Measurements from ENCODE around the gene ZNF217. TPM values are rescaled to one million over a fixed set of nuclear protein-coding genes. Genes with fewer than 3 reads are reported as not detected.

Gene ZNF217
- total and polyA plus RNA-seq, 9 of the 15 experiments (the other 6 are each of a cell fraction or from before 2014, with no cell fraction given) = 3.0 to 41.8 (median 16.8) TPM

DNA sequence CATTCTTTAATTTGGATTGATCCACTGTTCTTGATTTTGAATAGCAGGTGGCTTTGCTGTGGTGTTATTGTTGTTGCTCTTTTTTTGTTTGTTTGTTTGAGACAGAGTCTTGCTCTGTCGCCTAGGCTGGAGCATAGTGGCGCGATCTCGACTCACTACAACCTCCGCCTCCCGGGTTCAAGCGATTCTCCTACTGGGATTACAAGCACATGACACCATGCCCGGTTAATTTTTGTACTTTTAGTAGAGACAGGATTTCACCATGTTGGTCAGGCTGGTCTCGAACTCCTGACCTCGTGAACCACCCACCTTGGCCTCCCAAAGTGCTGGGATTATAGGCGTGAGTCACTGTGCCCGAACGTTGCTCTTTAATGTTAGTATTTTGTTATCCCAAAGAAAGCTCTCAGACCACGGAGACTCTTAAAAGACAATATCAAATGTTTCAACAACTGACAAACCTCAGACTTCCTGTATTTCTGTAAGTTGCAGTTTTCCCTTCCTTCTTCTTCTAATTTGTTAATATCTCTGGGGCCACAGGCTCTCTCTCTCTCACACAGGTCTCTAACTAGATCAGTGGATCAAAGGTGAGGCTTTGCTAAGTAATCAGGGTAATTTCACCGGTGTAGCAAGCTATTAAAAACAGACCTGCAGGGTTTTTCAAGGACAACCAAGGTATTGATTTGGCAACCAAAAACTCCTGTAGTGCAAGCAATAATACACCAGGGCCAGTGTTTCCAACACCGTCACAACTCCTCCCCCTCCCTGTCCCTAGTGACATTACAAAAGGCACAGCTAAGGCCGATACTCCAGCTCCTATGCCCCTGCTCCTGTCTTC lies 48.8 kb upstream of the ZNF217 start (continued):
- TF ChIP-seq TOE1 (IDR thresholded peaks at IDR 0.05; ENCODE audit: borderline replicate concordance) = 0 out of 2 replicates have a peak, but pooled peaks have one; percentile 34
- no peak for TF ChIP-seq TOE1 (CRISPR knock-in tag; IDR thresholded peaks at IDR 0.05; ENCODE audit: borderline replicate concordance, low read depth)
- TF ChIP-seq CHD1 (IDR thresholded peaks at IDR 0.05; ENCODE audit: low read length) = no peak
- TF ChIP-seq TEAD2 (tag; IDR thresholded peaks at IDR 0.05) = 0 out of 2 replicates have a peak, but pooled peaks have one; percentile 22
- TF ChIP-seq DPF2 (IDR thresholded peaks at IDR 0.05) = peak; percentile 33
- peak in 1 of 2 experiments; percentile 4; a peak in 1 of 4 replicates for TF ChIP-seq ZNF639 (CRISPR knock-in tag; conservative IDR thresholded peaks at IDR 0.05 in 1 of 2, IDR thresholded peaks at IDR 0.05 in 1 of 2)
- TF ChIP-seq ATF3 (IDR thresholded peaks at IDR 0.05) = peak; percentile 38; the same call in 1 of the 2 replicates
- TF ChIP-seq ATF3 (CRISPR knock-in tag; conservative IDR thresholded peaks at IDR 0.05) = no peak
- TF ChIP-seq ZNF311 (CRISPR knock-in tag; IDR thresholded peaks at IDR 0.05) = 0 out of 2 replicates have a peak, but pooled peaks have one; percentile 68
- TF ChIP-seq NCOA2 (IDR thresholded peaks at IDR 0.05; ENCODE audit: partially characterized antibody in 2 of 2) = no peak
- TF ChIP-seq ZNF57 (CRISPR knock-in tag; IDR thresholded peaks at IDR 0.05) = no peak
- peak; percentile 32; the same call in 1 of the 2 replicates for TF ChIP-seq REST (IDR thresholded peaks at IDR 0.05; ENCODE audit: borderline replicate concordance)
- peak; percentile 38; the same call in 1 of the 2 replicates for TF ChIP-seq REST (CRISPR knock-in tag; IDR thresholded peaks at IDR 0.05; ENCODE audit: low read depth)
- TF ChIP-seq RNF2 (IDR thresholded peaks at IDR 0.05) = peak; percentile 67; the same call in 1 of the 2 replicates
- TF ChIP-seq, protein P1, sequence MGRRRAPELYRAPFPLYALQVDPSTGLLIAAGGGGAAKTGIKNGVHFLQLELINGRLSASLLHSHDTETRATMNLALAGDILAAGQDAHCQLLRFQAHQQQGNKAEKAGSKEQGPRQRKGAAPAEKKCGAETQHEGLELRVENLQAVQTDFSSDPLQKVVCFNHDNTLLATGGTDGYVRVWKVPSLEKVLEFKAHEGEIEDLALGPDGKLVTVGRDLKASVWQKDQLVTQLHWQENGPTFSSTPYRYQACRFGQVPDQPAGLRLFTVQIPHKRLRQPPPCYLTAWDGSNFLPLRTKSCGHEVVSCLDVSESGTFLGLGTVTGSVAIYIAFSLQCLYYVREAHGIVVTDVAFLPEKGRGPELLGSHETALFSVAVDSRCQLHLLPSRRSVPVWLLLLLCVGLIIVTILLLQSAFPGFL (CRISPR knock-in tag; IDR thresholded peaks at IDR 0.05) = no peak
